Natural killer cell (primary cell): ENCODE data around the gene INTS3. TPM values are rescaled to one million over a fixed set of nuclear protein-coding genes. Genes with fewer than 3 reads are reported as not detected.

Experiments
- ATAC-seq, 3 donors: fragments of 150-1000 bp in 2 of 3; fragments of 200-7000 bp in 1 of 3; cut with Tn5 transposase; 1 replicate in 1 of 3; 2 replicates in 2 of 3; pipeline ENCODE4 v1.10.0; 2021; ENCODE audit warnings: mild to moderate bottlenecking in 2 of 3, moderate library complexity in 2 of 3
- DNase-seq, 2 donors: peaks; one replicate each; pipeline versions ENCODE4 v3.0.0 to v3.0.0-alpha.2; 2013 to 2021; ENCODE audit warnings: mixed read lengths in 1 of 2
- H3K27ac ChIP-seq: one replicate; pipeline ENCODE4 v1.5.1; 2013; ENCODE audit warnings: mild to moderate bottlenecking, low read length
- H3K27me3 ChIP-seq: one replicate; pipeline ENCODE4 v1.6.1; 2013; ENCODE audit warnings: low read length; ENCODE audit not compliant: control insufficient read depth, insufficient read depth
- H3K36me3 ChIP-seq: one replicate; pipeline ENCODE4 v1.6.1; 2013; ENCODE audit warnings: low read length; ENCODE audit not compliant: control insufficient read depth, insufficient read depth
- H3K4me1 ChIP-seq: one replicate; pipeline ENCODE4 v1.6.1; 2013; ENCODE audit warnings: low read length; ENCODE audit not compliant: control insufficient read depth, insufficient read depth
- H3K4me3 ChIP-seq: one replicate; pipeline ENCODE4 v1.5.1; 2013; ENCODE audit warnings: low read length
- H3K9me3 ChIP-seq: one replicate; pipeline ENCODE4 v1.6.1; 2013; ENCODE audit warnings: low read length; ENCODE audit not compliant: control insufficient read depth, insufficient read depth
- H3K27ac Mint-ChIP-seq, 2 donors: one replicate each; pipeline ENCODE4 v1.8.0; 2022; ENCODE audit warnings: mild to moderate bottlenecking in 2 of 2, mixed read lengths in 2 of 2, moderate library complexity in 1 of 2
- H3K27me3 Mint-ChIP-seq, 2 donors: one replicate each; pipeline ENCODE4 v1.8.0; 2022; ENCODE audit warnings: low read depth in 2 of 2, mixed read lengths in 2 of 2
- H3K36me3 Mint-ChIP-seq: one replicate; pipeline ENCODE4 v1.8.0; 2022; ENCODE audit warnings: mixed read lengths
- H3K4me1 Mint-ChIP-seq, 2 donors: one replicate each; pipeline ENCODE4 v1.8.0; 2022; ENCODE audit warnings: mixed read lengths in 2 of 2
- H3K4me3 Mint-ChIP-seq: one replicate; pipeline ENCODE4 v1.8.0; 2022; ENCODE audit warnings: mild to moderate bottlenecking, moderate library complexity, mixed read lengths
- H3K9me3 Mint-ChIP-seq, 2 donors: one replicate each; pipeline ENCODE4 v1.8.0; 2022; ENCODE audit warnings: mixed read lengths in 2 of 2
- WGBS: methylation state at CpG from one replicate; pipeline ENCODE4 v1.1.7; 2013; ENCODE audit warnings: missing lambda C conversion rate; ENCODE audit not compliant: insufficient coverage; 5-methylcytosine and 5-hydroxymethylcytosine counted together
- intact Hi-C: fragments of 100-400 bp; cut with micrococcal nuclease; formaldehyde crosslinking; loops from one replicate; pipeline ENCODE4 v1.14.2; 2022
- total RNA-seq, 4 donors: library from RNA; stranded (reverse); fragments of 120-200 nt in 1 of 4; gene quantifications; one replicate each; pipeline versions ENCODE4 v1.2.3 to v1.2.4, GENCODE V29; 2013 to 2022
- TF ChIP-seq, protein P1 (sequence below): fragments of 200-600 bp; IDR thresholded peaks from one replicate; pipeline ENCODE4 v1.8.0; 2022; ENCODE audit warnings: antibody characterized with exemption

Gene INTS3
- total RNA-seq, 3 donors from 2014 or later (not counting 1 experiment from before 2014, with no cell fraction given) = 44.3 to 55.3 (median 44.5) TPM

DNA sequence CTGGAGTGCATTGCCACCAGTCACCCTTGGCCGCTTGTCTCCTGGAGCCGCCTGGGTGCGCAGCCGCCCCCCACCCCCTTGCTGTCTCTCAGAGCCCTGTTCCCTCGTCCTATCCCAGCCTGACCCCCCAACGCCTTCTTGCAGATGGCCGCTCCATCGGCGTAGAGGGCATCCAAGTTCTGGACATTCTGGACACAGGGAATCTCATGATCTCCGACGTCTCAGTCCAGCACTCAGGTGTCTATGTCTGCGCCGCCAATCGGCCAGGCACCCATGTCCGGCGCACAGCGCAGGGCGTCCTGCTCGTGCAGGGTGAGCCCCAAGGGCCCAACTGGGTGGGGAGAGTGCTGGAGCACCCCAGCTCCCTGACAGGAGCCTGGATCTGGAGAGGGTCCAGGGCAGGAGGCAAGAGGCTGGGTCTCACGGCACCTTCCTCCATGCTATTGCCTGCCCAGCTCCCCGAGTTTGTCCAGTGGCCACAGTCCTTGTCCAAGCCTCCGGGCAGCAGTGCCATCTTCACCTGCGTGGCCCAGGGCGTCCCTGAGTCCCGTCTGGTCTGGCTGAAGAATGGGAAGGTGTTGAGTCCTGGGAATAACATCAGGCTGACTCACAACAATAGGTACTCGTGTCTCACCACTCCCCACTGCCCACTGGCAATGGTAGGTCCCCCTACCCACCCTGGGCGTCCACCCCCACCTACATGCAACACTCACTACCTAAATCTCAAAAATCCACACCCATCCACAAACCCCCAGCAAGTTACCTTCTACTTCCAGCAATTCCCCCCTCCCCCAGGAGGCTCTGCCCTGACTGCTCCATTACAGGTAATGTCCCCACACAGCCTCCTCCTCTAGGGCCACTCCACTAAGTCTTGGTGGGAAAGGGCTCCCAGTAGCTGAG, 72.0 kb downstream of the INTS3 start:
- no peaks in the 10 kb centered on the region for H3K36me3 Mint-ChIP-seq
- H3K27me3 ChIP-seq = no peaks in the 10 kb centered on the region
- H3K27ac ChIP-seq = no peak overlapping the region
- H3K36me3 ChIP-seq = no peaks in the 10 kb centered on the region
- DNase-seq (no peak), ATAC-seq (no peak)
- no peaks in the 10 kb centered on the region for H3K9me3 Mint-ChIP-seq
- peaks cover 51% of the 10 kb centered on the region for H3K4me1 ChIP-seq
- intact Hi-C loops = no loop called here
- TF ChIP-seq, protein P1, sequence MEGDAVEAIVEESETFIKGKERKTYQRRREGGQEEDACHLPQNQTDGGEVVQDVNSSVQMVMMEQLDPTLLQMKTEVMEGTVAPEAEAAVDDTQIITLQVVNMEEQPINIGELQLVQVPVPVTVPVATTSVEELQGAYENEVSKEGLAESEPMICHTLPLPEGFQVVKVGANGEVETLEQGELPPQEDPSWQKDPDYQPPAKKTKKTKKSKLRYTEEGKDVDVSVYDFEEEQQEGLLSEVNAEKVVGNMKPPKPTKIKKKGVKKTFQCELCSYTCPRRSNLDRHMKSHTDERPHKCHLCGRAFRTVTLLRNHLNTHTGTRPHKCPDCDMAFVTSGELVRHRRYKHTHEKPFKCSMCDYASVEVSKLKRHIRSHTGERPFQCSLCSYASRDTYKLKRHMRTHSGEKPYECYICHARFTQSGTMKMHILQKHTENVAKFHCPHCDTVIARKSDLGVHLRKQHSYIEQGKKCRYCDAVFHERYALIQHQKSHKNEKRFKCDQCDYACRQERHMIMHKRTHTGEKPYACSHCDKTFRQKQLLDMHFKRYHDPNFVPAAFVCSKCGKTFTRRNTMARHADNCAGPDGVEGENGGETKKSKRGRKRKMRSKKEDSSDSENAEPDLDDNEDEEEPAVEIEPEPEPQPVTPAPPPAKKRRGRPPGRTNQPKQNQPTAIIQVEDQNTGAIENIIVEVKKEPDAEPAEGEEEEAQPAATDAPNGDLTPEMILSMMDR = no peak
- WGBS = 91% methylated on average over 27 of the region's 27 CpGs
- peaks cover 28 to 53% of the 10 kb centered on the region in 2 donors for H3K4me1 Mint-ChIP-seq
- no peak overlapping the region for H3K4me3 ChIP-seq
- H3K27ac Mint-ChIP-seq = no peak overlapping the region
- no peaks in the 10 kb centered on the region for H3K9me3 ChIP-seq
- H3K4me3 Mint-ChIP-seq = no peak overlapping the region
- H3K27me3 Mint-ChIP-seq = no peaks in the 10 kb centered on the region

DNA sequence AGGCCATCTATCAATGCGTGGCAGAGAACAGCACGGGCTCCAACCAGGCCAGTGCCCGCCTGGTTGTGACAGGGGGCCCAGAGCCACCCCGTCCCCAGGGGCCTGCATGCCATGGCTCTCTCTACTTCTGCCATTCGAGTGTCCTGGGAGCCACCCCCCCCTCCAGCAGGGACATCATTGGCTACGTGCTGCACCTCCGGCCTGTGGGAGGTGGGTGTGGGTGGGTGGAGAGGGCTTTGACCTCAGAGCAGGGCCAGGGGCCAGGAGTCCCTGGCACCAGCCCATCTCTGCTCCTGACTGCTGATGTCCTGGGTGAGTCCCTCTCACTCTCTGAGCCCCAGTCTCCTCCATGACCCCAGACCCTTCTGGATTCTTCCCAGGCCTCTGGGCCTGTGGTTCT, 72.7 kb downstream of the INTS3 start:
- peak overlapping the region; percentile 43 to 97 for H3K27ac Mint-ChIP-seq
- peaks cover 51% of the 10 kb centered on the region for H3K4me1 ChIP-seq
- DNase-seq (no peak), ATAC-seq (no peak)
- H3K4me1 Mint-ChIP-seq = peaks cover 33 to 53% of the 10 kb centered on the region in 2 donors
- no peak overlapping the region for H3K27ac ChIP-seq
- H3K4me3 ChIP-seq = no peak overlapping the region
- WGBS = 95% methylated on average over 7 of the region's 7 CpGs
- TF ChIP-seq, protein P1 = no peak
- no peaks in the 10 kb centered on the region for H3K9me3 ChIP-seq
- no peak overlapping the region for H3K4me3 Mint-ChIP-seq
- intact Hi-C loops = no loop called here
- H3K36me3 Mint-ChIP-seq = no peaks in the 10 kb centered on the region
- no peaks in the 10 kb centered on the region for H3K27me3 Mint-ChIP-seq
- H3K9me3 Mint-ChIP-seq = no peaks in the 10 kb centered on the region
- no peaks in the 10 kb centered on the region for H3K36me3 ChIP-seq
- no peaks in the 10 kb centered on the region for H3K27me3 ChIP-seq

DNA sequence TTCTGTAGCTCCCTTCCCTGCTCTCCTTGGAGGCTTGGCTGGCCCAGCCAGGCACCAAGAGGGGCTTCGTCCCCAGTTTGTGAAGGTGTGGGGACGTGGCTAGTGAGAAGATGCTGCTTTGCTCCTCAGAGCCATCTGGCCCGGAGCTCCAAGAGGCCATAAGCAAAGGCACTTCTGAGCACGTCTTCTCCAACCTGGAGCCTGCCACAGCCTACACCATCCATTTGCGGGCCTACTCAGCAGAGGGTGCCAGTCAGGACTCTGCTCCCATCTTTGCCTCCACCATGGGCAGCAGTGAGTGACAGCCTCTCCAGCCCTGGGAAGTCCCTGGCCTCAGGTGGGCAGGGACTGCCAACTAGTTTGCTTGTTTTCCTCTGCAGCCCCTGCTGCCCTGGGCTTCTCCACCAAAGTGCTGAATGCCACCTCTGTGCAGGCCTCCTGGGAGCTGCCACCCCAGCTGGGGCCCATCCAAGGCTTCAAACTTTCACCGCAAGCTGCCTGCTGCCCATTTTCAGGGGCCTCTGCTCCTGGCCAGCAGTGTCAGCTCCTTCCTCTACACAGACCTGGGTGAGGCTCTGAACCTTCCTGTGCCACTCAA, 73.3 kb downstream of the INTS3 start:
- H3K4me3 ChIP-seq = no peak overlapping the region
- peaks cover 36 to 51% of the 10 kb centered on the region in 2 donors for H3K4me1 Mint-ChIP-seq
- H3K27ac ChIP-seq = no peak overlapping the region
- H3K27me3 Mint-ChIP-seq = no peaks in the 10 kb centered on the region
- WGBS = 95% methylated on average over 6 of the region's 6 CpGs
- no peaks in the 10 kb centered on the region for H3K9me3 ChIP-seq
- no peaks in the 10 kb centered on the region for H3K9me3 Mint-ChIP-seq
- peak overlapping the region; percentile 43 to 97 for H3K27ac Mint-ChIP-seq
- no peak for ATAC-seq
- intact Hi-C loops = no loop called here
- H3K36me3 ChIP-seq = no peaks in the 10 kb centered on the region
- no peak overlapping the region for H3K4me3 Mint-ChIP-seq
- no peaks in the 10 kb centered on the region for H3K36me3 Mint-ChIP-seq
- no peak for DNase-seq
- no peaks in the 10 kb centered on the region for H3K27me3 ChIP-seq
- TF ChIP-seq, protein P1 = no peak
- H3K4me1 ChIP-seq = peaks cover 51% of the 10 kb centered on the region
